Hepatocyte (in vitro differentiated cells): Measurements from ENCODE around the gene LUZP2. TPM values are rescaled to one million over a fixed set of nuclear protein-coding genes. Genes with fewer than 3 reads are reported as not detected.

Experiments
- DNase-seq: peaks from one replicate; pipeline ENCODE4 v3.0.0-alpha.2; 2016; ENCODE audit warnings: low spot score
- H2AFZ ChIP-seq: fragments of 200-600 bp; sonication (generic); 2 replicates; pipeline ENCODE4 v1.6.0; 2016; ENCODE audit warnings: antibody characterized with exemption, mild to moderate bottlenecking
- H3K27ac ChIP-seq: fragments of 200-600 bp; sonication (generic); 2 replicates; pipeline ENCODE4 v1.5.1; 2016; ENCODE audit warnings: mild to moderate bottlenecking
- H3K27me3 ChIP-seq: fragments of 200-600 bp; sonication (generic); 2 replicates; pipeline ENCODE4 v1.6.1; 2016
- H3K36me3 ChIP-seq: fragments of 200-600 bp; sonication (generic); replicated peaks from 2 replicates; pipeline ENCODE4 v1.5.1; 2016; ENCODE audit warnings: low read depth; ENCODE audit not compliant: insufficient read depth
- H3K4me1 ChIP-seq: fragments of 200-600 bp; sonication (generic); 2 replicates; pipeline ENCODE4 v1.5.1; 2016; ENCODE audit warnings: mild to moderate bottlenecking, moderate library complexity; ENCODE audit not compliant: insufficient read depth
- H3K4me2 ChIP-seq: fragments of 200-600 bp; sonication (generic); 2 replicates; pipeline ENCODE4 v1.6.0; 2016
- H3K4me3 ChIP-seq: fragments of 200-600 bp; sonication (generic); 2 replicates; pipeline ENCODE4 v1.5.1; 2016; ENCODE audit warnings: mild to moderate bottlenecking
- H3K79me2 ChIP-seq: fragments of 200-600 bp; sonication (generic); 2 replicates; pipeline ENCODE4 v1.6.0; 2017; ENCODE audit warnings: mild to moderate bottlenecking
- H3K9me2 ChIP-seq: fragments of 200-600 bp; sonication (generic); replicated peaks from 2 replicates; pipeline ENCODE4 v1.6.0; 2017; ENCODE audit warnings: mild to moderate bottlenecking; ENCODE audit not compliant: insufficient read depth
- H3K9me3 ChIP-seq: fragments of 200-600 bp; sonication (generic); 2 replicates; pipeline ENCODE4 v1.5.1; 2016; ENCODE audit warnings: low read depth, mild to moderate bottlenecking
- H4K20me1 ChIP-seq: fragments of 200-600 bp; sonication (generic); 2 replicates; pipeline ENCODE4 v1.6.0; 2016; ENCODE audit warnings: mild to moderate bottlenecking; ENCODE audit not compliant: insufficient read depth, poor library complexity, severe bottlenecking
- CTCF ChIP-seq: fragments of 200-600 bp; sonication (generic); IDR thresholded peaks from 2 replicates; pipeline ENCODE4 v1.5.1; 2016; ENCODE audit warnings: antibody characterized with exemption, mild to moderate bottlenecking; ENCODE audit not compliant: poor library complexity
- EZH2 ChIP-seq: fragments of 200-600 bp; sonication (generic); IDR thresholded peaks from 2 replicates; pipeline ENCODE4 v1.6.1; 2016; ENCODE audit warnings: antibody characterized with exemption, mild to moderate bottlenecking, borderline replicate concordance
- EZH2phosphoT487 ChIP-seq: fragments of 200-600 bp; sonication (generic); IDR thresholded peaks from one replicate; pipeline ENCODE4 v1.6.1; 2018; ENCODE audit warnings: antibody characterized with exemption, mild to moderate bottlenecking, low read depth, moderate library complexity; ENCODE audit not compliant: unreplicated experiment, severe bottlenecking
- WGBS: methylation state at CpG from one replicate; pipeline ENCODE4 v1.1.6; 2016; ENCODE audit warnings: low lambda C conversion rate; ENCODE audit errors: missing lambda C conversion rate; 5-methylcytosine and 5-hydroxymethylcytosine counted together
- polyA plus RNA-seq: library from polyadenylated mRNA; unstranded; fragments of >200 nt; fragmentation: Nextera tagmentation; extraction: Ambion mirVana; gene quantifications from 2 replicates; pipeline ENCODE4 v1.2.1, GENCODE V29; 2016
- total RNA-seq: library from RNA; depleted of rRNA; stranded (reverse); fragments of >200 nt; gene quantifications from 2 replicates; pipeline ENCODE4 v1.2.3, GENCODE V29; 2014

Gene LUZP2
- total and polyA plus RNA-seq, 2 experiments from 2014 or later: 2.2 to 7.9 TPM

- Histone ChIP-seq H3K27ac (no peak overlapping the region), H4K20me1 (no peaks in the 10 kb centered on the region), H2AFZ (no peak overlapping the region), H3K4me1 (no peaks in the 10 kb centered on the region), H3K9me3 (no peaks in the 10 kb centered on the region), H3K9me2 (no peaks in the 10 kb centered on the region), H3K27me3 (no peaks in the 10 kb centered on the region), H3K79me2 (no peaks in the 10 kb centered on the region), H3K4me2 (no peak overlapping the region), H3K36me3 (no peaks in the 10 kb centered on the region), H3K4me3 (no peak overlapping the region)
- 91% methylated on average over 1 of the region's 1 CpG for WGBS
- TF ChIP-seq EZH2 (no peak), CTCF (no peak), EZH2phosphoT487 (no peak)
- no peak for DNase-seq
These were observed 123.0 kb downstream of the LUZP2 start for GRCh38 chr11:24619900-24620299.

DNA sequence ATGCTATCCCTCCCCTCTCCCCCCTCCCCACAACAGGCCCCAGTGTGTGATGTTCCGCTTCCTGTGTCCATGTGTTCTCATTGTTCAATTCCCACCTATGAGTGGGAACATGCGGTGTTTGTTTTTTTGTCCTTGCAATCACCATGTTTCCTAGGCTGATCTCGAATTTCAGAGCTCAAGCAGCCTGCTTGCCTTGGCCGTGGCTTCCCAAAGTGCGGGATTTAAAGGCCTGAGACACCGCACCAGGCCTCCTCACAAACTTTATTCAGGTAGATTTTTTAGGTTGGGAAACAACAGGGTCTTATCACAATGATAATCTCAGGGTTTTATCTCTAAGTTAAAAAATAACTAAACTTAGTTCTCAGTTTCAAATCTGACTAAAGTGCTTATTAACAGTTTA is 125.4 kb downstream of the LUZP2 start:
- Histone ChIP-seq H3K4me1 (no peaks in the 10 kb centered on the region), H3K4me3 (no peak overlapping the region), H4K20me1 (no peaks in the 10 kb centered on the region), H3K4me2 (no peak overlapping the region), H2AFZ (no peak overlapping the region), H3K79me2 (no peaks in the 10 kb centered on the region), H3K27ac (no peak overlapping the region), H3K9me3 (no peaks in the 10 kb centered on the region), H3K9me2 (no peaks in the 10 kb centered on the region), H3K36me3 (no peaks in the 10 kb centered on the region), H3K27me3 (no peaks in the 10 kb centered on the region)
- TF ChIP-seq EZH2phosphoT487 (no peak), CTCF (no peak), EZH2 (no peak)
- DNase-seq: no peak
- 58% methylated on average over 6 of the region's 6 CpGs for WGBS

- no peak for TF ChIP-seq EZH2
- TF ChIP-seq CTCF: no peak
- TF ChIP-seq EZH2phosphoT487: no peak
- H2AFZ ChIP-seq: no peak overlapping the region
- WGBS: 19% methylated on average over 1 of the region's 1 CpG
These were observed 126.3 kb downstream of the LUZP2 start for GRCh38 chr11:24623121-24623520.

GRCh38 chr11:24624432-24624831 is 127.6 kb downstream of the LUZP2 start:
- no peak overlapping the region for H3K27ac ChIP-seq
- no peaks in the 10 kb centered on the region for H3K36me3 ChIP-seq
- H2AFZ ChIP-seq: no peak overlapping the region
- no peak overlapping the region for H3K4me2 ChIP-seq
- no peak for DNase-seq
- H3K79me2 ChIP-seq: no peaks in the 10 kb centered on the region
- H3K9me2 ChIP-seq: no peaks in the 10 kb centered on the region
- TF ChIP-seq EZH2phosphoT487: no peak
- no peak for TF ChIP-seq CTCF
- TF ChIP-seq EZH2: no peak
- no peak overlapping the region for H3K4me3 ChIP-seq
- no peaks in the 10 kb centered on the region for H4K20me1 ChIP-seq
- no peaks in the 10 kb centered on the region for H3K9me3 ChIP-seq
- no peaks in the 10 kb centered on the region for H3K27me3 ChIP-seq
- H3K4me1 ChIP-seq: no peaks in the 10 kb centered on the region
- WGBS: 79% methylated on average over 2 of the region's 2 CpGs

More at GRCh38 chr11:24623121-24623520, 126.3 kb downstream of the LUZP2 start:
- H3K9me3 ChIP-seq: no peaks in the 10 kb centered on the region
- H3K4me3 ChIP-seq: no peak overlapping the region
- no peaks in the 10 kb centered on the region for H4K20me1 ChIP-seq
- no peaks in the 10 kb centered on the region for H3K36me3 ChIP-seq
- H3K4me1 ChIP-seq: no peaks in the 10 kb centered on the region
- no peaks in the 10 kb centered on the region for H3K9me2 ChIP-seq
- no peak overlapping the region for H3K27ac ChIP-seq
- DNase-seq: no peak
- no peaks in the 10 kb centered on the region for H3K79me2 ChIP-seq
- no peaks in the 10 kb centered on the region for H3K27me3 ChIP-seq
- no peak overlapping the region for H3K4me2 ChIP-seq
